Measurements from ENCODE around the gene MBNL1. TPM values are rescaled to one million over a fixed set of nuclear protein-coding genes. Genes with fewer than 3 reads are reported as not detected.

MBNL1 gene
- total RNA-seq, 1 donor from 2014 or later: 14.7 TPM

- no peak for DNase-seq (ENCODE audit: low spot score)
- Mint-ChIP-seq H3K4me1 (peaks cover 6% of the 10 kb centered on the region), H3K9me3 (peaks cover 12% of the 10 kb centered on the region), H3K27ac (no peak overlapping the region), H3K36me3 (peaks cover 10% of the 10 kb centered on the region), H3K27me3 (ENCODE audit: insufficient read depth, low read depth) (no peaks in the 10 kb centered on the region), H3K4me3 (no peak overlapping the region)
- H3F3A ChIP-seq (ENCODE audit: low read depth): no peaks in the 10 kb centered on the region
- H3K4me1 ChIP-seq: peaks cover 24% of the 10 kb centered on the region
- H3K9me3 ChIP-seq (ENCODE audit: low read depth): no peaks in the 10 kb centered on the region
- TF ChIP-seq CTCF (IDR thresholded peaks at IDR 0.05): no peak
- TF ChIP-seq EZH2 (IDR thresholded peaks at IDR 0.05): no peak
- TF ChIP-seq EZH2phosphoT487 (IDR thresholded peaks at IDR 0.05): no peak
- no peak overlapping the region for H3K9ac ChIP-seq
- H3K4me2 ChIP-seq: no peak overlapping the region
- no peaks in the 10 kb centered on the region for H3K36me3 ChIP-seq
- H2AFZ ChIP-seq (replicated peaks): no peak overlapping the region
- no peak overlapping the region for H3K27ac ChIP-seq
- H3K4me3 ChIP-seq: no peak overlapping the region
- H4K20me1 ChIP-seq (ENCODE audit: low read depth): no peaks in the 10 kb centered on the region
- no peaks in the 10 kb centered on the region for H3K79me2 ChIP-seq (ENCODE audit: low read depth)
- no peaks in the 10 kb centered on the region for H3K27me3 ChIP-seq
Observed at GRCh38 chr3:152376351-152377183, 107.8 kb downstream of the MBNL1 start.

- H3K4me1 ChIP-seq: peaks cover 30% of the 10 kb centered on the region
- Mint-ChIP-seq H3K36me3 (peaks cover 4% of the 10 kb centered on the region), H3K4me1 (peaks cover 10% of the 10 kb centered on the region), H3K27me3 (ENCODE audit: insufficient read depth, low read depth) (no peaks in the 10 kb centered on the region), H3K9me3 (peaks cover 6% of the 10 kb centered on the region), H3K27ac (no peak overlapping the region), H3K4me3 (no peak overlapping the region)
- no peak overlapping the region for H3K27ac ChIP-seq
- no peaks in the 10 kb centered on the region for H3K79me2 ChIP-seq (ENCODE audit: low read depth)
- no peak for TF ChIP-seq EZH2phosphoT487 (IDR thresholded peaks at IDR 0.05)
- no peak for DNase-seq (ENCODE audit: low spot score)
- H4K20me1 ChIP-seq (ENCODE audit: low read depth): no peaks in the 10 kb centered on the region
- H3K9me3 ChIP-seq (ENCODE audit: low read depth): no peaks in the 10 kb centered on the region
- no peak overlapping the region for H3K4me2 ChIP-seq
- H3K4me3 ChIP-seq: no peak overlapping the region
- no peaks in the 10 kb centered on the region for H3K27me3 ChIP-seq
- no peak overlapping the region for H2AFZ ChIP-seq (replicated peaks)
- H3K36me3 ChIP-seq: no peaks in the 10 kb centered on the region
- no peaks in the 10 kb centered on the region for H3F3A ChIP-seq (ENCODE audit: low read depth)
- H3K9ac ChIP-seq: no peak overlapping the region
Observed at GRCh38 chr3:152377184-152377570, 108.4 kb downstream of the MBNL1 start.

GRCh38 chr3:152379415-152380042, 110.8 kb downstream of the MBNL1 start:
- Histone ChIP-seq H2AFZ (replicated peaks) (no peak overlapping the region), H3F3A (ENCODE audit: low read depth) (peaks cover 10% of the 10 kb centered on the region), H4K20me1 (ENCODE audit: low read depth) (no peaks in the 10 kb centered on the region), H3K4me3 (no peak overlapping the region), H3K9me3 (ENCODE audit: low read depth) (no peaks in the 10 kb centered on the region), H3K27ac (peak overlapping the region; percentile 69), H3K4me1 (peaks cover 43% of the 10 kb centered on the region), H3K4me2 (peak overlapping the region; percentile 67), H3K9ac (no peak overlapping the region), H3K27me3 (no peaks in the 10 kb centered on the region), H3K36me3 (no peaks in the 10 kb centered on the region), H3K79me2 (ENCODE audit: low read depth) (no peaks in the 10 kb centered on the region)
- Mint-ChIP-seq H3K4me3 (no peak overlapping the region), H3K9me3 (no peaks in the 10 kb centered on the region), H3K36me3 (no peaks in the 10 kb centered on the region), H3K4me1 (peaks cover 16% of the 10 kb centered on the region), H3K27ac (no peak overlapping the region), H3K27me3 (ENCODE audit: insufficient read depth, low read depth) (no peaks in the 10 kb centered on the region)
- TF ChIP-seq EZH2phosphoT487 (IDR thresholded peaks at IDR 0.05) (no peak), CTCF (IDR thresholded peaks at IDR 0.05) (no peak), EZH2 (IDR thresholded peaks at IDR 0.05) (no peak)
- DNase-seq (ENCODE audit: low spot score): no peak

GRCh38 chr3:152380043-152380442, 111.3 kb downstream of the MBNL1 start:
- Histone ChIP-seq H3K4me2 (peak overlapping the region; percentile 67), H3F3A (ENCODE audit: low read depth) (peaks cover 10% of the 10 kb centered on the region), H3K4me3 (peak overlapping the region; percentile 21), H3K27ac (peak overlapping the region; percentile 69), H3K9ac (no peak overlapping the region), H3K36me3 (no peaks in the 10 kb centered on the region), H2AFZ (replicated peaks) (no peak overlapping the region), H4K20me1 (ENCODE audit: low read depth) (no peaks in the 10 kb centered on the region), H3K27me3 (no peaks in the 10 kb centered on the region), H3K4me1 (peaks cover 45% of the 10 kb centered on the region), H3K79me2 (ENCODE audit: low read depth) (no peaks in the 10 kb centered on the region), H3K9me3 (ENCODE audit: low read depth) (no peaks in the 10 kb centered on the region)
- H3K27ac Mint-ChIP-seq: no peak overlapping the region
- no peak overlapping the region for H3K4me3 Mint-ChIP-seq
- DNase-seq (ENCODE audit: low spot score): peak; percentile 53
- peak; percentile 30 for TF ChIP-seq EZH2phosphoT487 (IDR thresholded peaks at IDR 0.05)
- no peak for TF ChIP-seq EZH2 (IDR thresholded peaks at IDR 0.05)
- H3K27me3 Mint-ChIP-seq (ENCODE audit: insufficient read depth, low read depth): no peaks in the 10 kb centered on the region
- H3K36me3 Mint-ChIP-seq: no peaks in the 10 kb centered on the region
- no peaks in the 10 kb centered on the region for H3K9me3 Mint-ChIP-seq
- H3K4me1 Mint-ChIP-seq: peaks cover 16% of the 10 kb centered on the region

All from neural progenitor cell (in vitro differentiated cells).